Hepatocyte (in vitro differentiated cells): Measurements from ENCODE around the gene ICE2.

Experiments used
- EZH2 ChIP-seq: fragments of 200-600 bp; sonication (generic); IDR thresholded peaks from 2 replicates; pipeline ENCODE4 v1.6.1; 2016; ENCODE audit warnings: antibody characterized with exemption, mild to moderate bottlenecking, borderline replicate concordance
- EZH2phosphoT487 ChIP-seq: fragments of 200-600 bp; sonication (generic); IDR thresholded peaks from one replicate; pipeline ENCODE4 v1.6.1; 2018; ENCODE audit warnings: antibody characterized with exemption, mild to moderate bottlenecking, low read depth, moderate library complexity; ENCODE audit not compliant: unreplicated experiment, severe bottlenecking
- TF ChIP-seq, protein P1 (sequence below): fragments of 200-600 bp; sonication (generic); IDR thresholded peaks from 2 replicates; pipeline ENCODE4 v1.5.1; 2016; ENCODE audit warnings: antibody characterized with exemption, mild to moderate bottlenecking; ENCODE audit not compliant: poor library complexity

- no peak for TF ChIP-seq EZH2
- TF ChIP-seq, protein P1, sequence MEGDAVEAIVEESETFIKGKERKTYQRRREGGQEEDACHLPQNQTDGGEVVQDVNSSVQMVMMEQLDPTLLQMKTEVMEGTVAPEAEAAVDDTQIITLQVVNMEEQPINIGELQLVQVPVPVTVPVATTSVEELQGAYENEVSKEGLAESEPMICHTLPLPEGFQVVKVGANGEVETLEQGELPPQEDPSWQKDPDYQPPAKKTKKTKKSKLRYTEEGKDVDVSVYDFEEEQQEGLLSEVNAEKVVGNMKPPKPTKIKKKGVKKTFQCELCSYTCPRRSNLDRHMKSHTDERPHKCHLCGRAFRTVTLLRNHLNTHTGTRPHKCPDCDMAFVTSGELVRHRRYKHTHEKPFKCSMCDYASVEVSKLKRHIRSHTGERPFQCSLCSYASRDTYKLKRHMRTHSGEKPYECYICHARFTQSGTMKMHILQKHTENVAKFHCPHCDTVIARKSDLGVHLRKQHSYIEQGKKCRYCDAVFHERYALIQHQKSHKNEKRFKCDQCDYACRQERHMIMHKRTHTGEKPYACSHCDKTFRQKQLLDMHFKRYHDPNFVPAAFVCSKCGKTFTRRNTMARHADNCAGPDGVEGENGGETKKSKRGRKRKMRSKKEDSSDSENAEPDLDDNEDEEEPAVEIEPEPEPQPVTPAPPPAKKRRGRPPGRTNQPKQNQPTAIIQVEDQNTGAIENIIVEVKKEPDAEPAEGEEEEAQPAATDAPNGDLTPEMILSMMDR = no peak
- TF ChIP-seq EZH2phosphoT487 = no peak
Measured at GRCh38 chr15:60370869-60371136, 108.1 kb downstream of the ICE2 start.
